Activated CD8-positive, alpha-beta memory T cell treated with anti-CD3 and anti-CD28 coated beads for 4 hours (primary cell): Measurements from ENCODE around the gene SKP1.
A peak's percentile ranks its signal among the peaks of the same experiment; 100 is the strongest.

ENCODE experiments used
- DNase-seq, 2 donors: peaks; one replicate each; pipeline ENCODE4 v3.0.0-alpha.2; 2020; ENCODE audit warnings: low read depth in 2 of 2

SKP1 gene

GRCh38 chr5:134113902-134114875 is 62.6 kb downstream of the SKP1 start, which contains the start of gene TCF7:
Gene TCF7 (plus strand): TSS chr5:134114681. CDS start chr5:134114907, 226 bp downstream.
- peak; percentile 46 to 53 for DNase-seq

- DNase-seq, result no peak
Observed at GRCh38 chr5:134113363-134113889, 63.3 kb downstream of the SKP1 start.

DNA sequence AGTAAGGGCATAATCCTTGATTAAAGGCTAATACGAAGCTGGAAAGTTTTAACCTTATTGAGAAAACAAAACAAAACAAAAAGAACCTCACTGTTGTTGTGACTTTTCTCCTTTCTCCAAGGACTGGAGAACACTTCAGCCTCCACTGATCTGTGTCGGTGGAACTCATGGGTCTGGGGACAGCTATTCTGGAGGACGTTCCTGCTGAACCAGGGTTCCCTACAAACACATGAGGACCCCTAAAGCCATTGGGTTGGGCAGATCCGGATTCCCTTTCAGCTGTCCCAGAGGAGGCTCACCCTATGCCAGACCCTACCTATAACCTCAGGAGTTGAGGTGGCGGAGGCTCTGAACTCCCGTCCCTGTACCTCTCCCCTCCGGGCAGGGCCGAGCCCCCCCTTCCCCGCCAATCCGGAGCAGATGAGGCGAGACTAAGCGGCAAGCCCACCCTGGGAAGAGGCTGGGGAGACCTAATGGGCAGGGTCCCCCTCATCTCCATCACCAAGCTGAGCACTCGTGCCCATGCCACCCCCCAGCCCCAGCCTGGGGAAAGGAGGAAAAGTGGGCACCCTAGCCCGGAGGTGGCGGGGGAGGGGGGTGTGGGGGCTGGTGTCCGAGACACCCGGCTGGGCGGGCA is 63.9 kb downstream of the SKP1 start:
- no peak for DNase-seq

DNA sequence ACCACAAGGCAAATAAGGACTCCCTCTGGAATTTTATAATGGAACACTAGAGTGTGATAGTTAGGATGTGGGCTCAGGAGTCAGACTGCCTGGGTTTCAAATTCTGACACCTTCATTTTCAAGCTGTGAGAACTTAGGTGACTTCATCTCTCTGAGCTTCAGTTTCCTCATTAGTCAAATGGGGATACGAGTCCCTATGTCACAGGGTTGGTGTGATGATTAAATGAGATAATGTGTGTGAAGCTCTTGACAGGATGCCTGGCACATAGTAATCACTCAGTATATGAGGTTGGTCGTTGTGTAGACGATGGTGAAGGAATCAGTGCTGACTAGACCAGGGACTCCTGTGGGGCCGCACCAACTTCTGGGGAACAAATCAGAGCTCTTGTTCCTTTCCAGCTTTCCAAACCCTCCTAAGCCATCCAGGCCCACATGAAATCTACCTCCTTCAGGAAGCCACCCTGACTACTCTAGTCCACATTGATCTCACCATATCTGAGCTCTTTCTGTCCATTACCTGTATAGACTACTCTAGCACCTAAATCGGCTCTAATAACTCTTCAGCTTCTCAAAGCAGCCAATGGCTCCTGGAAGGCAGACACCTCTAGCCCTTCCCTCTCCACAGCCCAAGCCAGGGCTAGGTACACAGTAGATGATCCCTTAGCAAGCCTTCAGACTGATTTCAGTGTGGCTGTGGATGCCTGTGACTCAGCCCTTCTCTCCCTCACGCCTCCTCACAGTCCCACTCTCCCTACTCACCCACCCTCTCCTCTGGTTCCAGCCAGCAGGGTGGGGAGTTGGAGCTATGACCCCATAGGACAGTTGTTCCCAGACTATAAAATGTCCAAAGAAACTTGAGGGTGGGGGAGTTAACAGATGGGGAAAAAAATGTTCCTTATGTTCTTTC is 64.8 kb downstream of the SKP1 start:
- no peak for DNase-seq

- no peak for DNase-seq
Observed at GRCh38 chr5:134110382-134110781, 66.4 kb downstream of the SKP1 start.

GRCh38 chr5:134107779-134108178 is 69.0 kb downstream of the SKP1 start:
- DNase-seq, result no peak

- no peak for DNase-seq
Observed at GRCh38 chr5:134106991-134107701, 69.6 kb downstream of the SKP1 start.

- no peak for DNase-seq
Observed at GRCh38 chr5:134103998-134104654, 72.6 kb downstream of the SKP1 start.

GRCh38 chr5:134103397-134103796 is 73.4 kb downstream of the SKP1 start:
- no peak for DNase-seq

GRCh38 chr5:134101686-134102439 is 74.9 kb downstream of the SKP1 start:
- DNase-seq, result peak; percentile 51 to 66

DNA sequence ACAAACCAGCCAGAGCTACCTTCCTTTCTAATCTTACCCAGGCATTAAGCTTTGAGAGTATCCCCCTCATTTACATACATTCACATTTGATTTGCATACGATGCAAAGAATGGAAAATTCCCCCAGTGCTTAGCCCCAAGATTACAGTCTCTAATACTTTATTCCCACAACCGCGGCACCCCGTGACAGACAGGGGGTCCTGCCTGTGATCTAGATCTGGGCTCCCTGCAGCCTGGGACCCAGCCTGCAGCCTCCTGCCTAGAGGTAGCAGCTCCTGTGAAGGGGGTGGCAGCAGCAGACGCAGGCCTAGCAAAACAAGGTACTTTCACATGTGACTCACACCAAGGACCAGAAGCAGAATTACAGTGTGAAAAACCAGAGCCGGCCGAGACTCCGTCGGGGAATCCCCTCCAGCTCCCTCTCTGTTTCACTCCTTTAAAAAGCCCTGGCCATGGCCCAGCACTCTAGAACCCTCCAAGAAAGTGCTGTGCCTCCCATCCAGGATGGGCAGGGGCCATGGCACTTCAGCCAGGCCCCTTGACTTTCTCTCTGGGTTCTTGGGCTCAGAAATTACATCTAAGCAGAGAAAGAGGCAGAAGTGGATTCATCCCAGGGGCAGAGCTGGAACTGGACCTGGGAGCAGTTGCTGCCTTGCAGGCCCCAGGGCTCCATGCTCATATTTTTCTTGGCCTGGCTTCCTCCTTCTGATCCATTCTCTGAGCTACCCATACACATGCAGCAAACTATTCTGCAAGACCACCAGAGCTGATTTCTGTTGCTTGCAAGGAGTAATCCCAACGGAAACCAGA is 76.3 kb downstream of the SKP1 start:
- DNase-seq, result peak; percentile 61 to 77

DNA sequence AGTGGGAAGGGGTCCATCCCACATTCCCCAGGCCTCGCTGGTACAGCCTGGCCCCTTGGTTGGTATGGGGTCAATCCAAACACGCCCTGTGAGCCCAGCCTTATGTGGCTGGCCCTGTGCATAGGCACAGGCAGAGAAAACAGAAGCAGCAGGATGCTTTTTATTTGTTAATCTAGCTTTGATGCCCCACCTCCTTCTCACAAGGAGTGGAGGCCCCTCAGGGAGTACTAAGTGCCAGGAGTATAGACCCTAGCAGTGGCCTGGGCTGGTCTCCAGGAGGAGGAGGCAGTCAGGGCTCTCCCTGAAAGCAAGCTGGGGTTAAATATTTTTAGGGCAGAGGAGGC is 76.8 kb downstream of the SKP1 start:
- no peak for DNase-seq

DNA sequence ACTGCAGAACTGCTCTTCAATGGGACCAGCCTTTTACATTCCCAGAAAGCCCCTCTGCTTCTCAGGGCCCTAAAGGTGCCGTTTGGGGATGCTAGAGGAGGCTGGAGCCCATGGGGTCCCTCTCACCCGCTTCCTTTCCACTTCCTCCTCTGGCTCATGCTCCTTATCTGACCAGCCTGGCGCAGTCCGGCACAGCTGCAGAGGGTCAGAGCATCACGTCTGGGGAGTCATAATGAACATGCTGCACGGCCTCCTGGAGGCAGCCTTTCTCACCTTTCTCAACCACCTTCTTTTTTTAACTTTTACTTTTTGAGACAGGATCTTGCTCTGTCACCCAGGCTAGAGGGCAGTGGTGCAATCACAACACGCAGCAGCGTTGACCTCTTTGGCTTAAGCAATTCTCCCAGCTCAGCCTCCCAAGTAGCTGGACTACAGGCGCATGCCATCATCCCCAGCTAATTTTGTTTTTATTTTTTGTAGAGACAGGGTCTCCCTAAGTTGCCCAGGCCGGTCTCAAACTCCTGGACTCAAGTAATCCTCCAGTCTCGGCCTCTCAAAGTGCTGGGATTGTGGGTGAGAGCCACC is 77.4 kb downstream of the SKP1 start:
- no peak for DNase-seq
